ENCODE results near the gene USP17L17.
"Not testable (repeated sequence)": the region's sequence is repeated elsewhere in the genome, so short reads cannot be mapped to it uniquely, and the experiment has no call there.

DNA sequence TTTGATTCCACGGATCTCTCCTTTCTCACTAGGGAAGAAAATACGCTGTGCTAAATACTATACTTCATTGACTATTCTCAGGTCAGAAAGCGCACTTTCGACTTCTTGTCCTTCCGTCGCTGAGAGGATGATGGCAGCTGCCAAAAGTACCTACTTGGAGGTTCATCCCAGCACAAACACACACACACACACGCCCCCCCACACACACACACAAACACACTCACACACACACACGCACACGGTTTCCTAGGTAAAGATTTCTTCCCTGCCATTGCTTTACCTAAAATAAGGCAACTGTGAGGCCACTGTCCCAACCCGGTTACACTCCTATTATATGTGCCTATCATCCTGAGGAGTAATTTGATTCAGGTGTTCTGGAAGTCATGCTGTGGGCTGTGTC, 28.0 kb downstream of the USP17L17 start:
- not testable (repeated sequence) for TF ChIP-seq POLR2A (IDR thresholded peaks at IDR 0.05)
- TF ChIP-seq, protein P1, sequence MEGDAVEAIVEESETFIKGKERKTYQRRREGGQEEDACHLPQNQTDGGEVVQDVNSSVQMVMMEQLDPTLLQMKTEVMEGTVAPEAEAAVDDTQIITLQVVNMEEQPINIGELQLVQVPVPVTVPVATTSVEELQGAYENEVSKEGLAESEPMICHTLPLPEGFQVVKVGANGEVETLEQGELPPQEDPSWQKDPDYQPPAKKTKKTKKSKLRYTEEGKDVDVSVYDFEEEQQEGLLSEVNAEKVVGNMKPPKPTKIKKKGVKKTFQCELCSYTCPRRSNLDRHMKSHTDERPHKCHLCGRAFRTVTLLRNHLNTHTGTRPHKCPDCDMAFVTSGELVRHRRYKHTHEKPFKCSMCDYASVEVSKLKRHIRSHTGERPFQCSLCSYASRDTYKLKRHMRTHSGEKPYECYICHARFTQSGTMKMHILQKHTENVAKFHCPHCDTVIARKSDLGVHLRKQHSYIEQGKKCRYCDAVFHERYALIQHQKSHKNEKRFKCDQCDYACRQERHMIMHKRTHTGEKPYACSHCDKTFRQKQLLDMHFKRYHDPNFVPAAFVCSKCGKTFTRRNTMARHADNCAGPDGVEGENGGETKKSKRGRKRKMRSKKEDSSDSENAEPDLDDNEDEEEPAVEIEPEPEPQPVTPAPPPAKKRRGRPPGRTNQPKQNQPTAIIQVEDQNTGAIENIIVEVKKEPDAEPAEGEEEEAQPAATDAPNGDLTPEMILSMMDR (IDR thresholded peaks at IDR 0.05), result not testable (repeated sequence)

Data from Peyer's patch (tissue), 4 donors.